GM18858 (cell line): ENCODE results near the gene SIRPA.

ENCODE experiments used
- ATAC-seq: cut with Tn5 transposase; IDR thresholded peaks from one replicate; pipeline ENCODE4 v1.9.1; 2021; ENCODE audit not compliant: unreplicated experiment

Gene SIRPA

DNA sequence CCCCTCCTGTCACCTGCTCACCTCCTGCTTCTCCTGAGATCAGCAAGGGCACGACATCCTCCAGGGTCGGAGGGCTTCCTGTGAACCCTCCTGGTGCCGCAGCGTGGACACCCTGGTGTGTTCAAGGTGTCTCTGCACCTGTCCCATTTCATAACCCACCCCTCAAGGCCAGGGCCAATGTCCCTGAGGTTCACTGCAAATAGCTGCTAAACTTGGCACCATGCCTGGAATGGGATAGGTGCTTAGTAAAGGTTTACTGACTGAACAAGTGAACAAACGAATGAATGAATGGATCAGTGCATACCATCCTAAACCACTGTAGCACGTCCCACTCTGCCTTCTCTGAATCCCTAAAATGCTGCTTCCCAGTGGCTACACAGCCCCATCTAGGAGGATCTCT lies 35.0 kb downstream of the SIRPA start:
- no peak for ATAC-seq

DNA sequence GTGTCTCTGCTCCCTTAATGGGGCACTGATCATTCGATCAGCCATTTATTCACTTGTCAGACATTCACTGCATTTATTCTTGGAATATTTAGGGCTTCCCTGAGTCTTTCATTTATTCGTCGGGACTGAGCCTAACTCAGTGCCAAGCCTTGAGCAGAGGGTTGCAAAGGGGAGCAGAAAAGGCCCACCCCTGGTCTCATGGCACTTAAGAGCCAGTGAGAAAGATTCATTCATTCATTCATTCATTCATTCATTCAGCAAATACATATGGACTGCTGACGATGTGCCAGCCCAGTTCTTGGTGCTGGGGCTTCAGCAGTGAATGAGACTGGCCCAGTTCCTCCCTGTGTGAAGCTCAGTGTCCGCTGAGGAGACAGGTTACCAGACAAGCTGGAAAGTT lies 36.6 kb downstream of the SIRPA start:
- no peak for ATAC-seq

DNA sequence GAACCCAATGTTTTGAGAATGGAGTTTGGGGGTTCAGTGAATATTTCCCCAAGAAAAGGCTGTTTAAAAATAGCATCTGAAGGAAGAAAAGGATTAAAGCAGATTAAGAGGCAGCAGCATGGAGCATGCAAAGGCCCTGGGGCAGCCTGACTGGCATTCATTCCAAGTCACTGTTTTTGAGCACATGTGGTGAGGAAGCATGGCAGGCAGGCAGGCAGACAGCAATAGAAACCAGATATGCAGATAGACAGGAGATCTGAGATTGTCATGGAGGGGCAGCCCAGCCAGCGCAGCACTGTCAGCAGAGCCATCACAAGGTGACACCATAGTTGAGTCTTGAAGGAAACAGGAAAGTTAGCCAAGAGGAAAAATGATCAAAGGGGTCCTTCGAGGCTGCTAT lies 37.8 kb downstream of the SIRPA start:
- ATAC-seq = no peak

DNA sequence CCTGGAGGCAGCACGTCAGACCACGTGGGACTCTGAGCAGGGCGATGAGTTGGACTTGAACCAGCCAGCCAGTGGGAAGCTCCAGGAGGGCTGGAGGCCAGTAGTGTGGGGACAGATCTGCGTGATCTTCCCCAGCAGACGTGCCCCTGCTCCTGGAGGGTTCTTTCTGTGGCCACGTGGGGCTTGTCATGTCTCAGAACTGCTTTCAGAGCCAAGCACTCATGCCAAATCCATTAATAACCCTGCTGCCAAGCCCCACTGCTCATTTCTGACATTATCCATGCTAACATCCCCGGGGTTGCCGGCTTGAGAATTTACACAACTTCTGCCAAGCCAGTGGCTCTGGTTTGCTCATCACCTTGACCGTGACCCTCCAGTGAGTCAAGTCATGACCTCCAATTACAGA lies 38.3 kb downstream of the SIRPA start:
- ATAC-seq = no peak

DNA sequence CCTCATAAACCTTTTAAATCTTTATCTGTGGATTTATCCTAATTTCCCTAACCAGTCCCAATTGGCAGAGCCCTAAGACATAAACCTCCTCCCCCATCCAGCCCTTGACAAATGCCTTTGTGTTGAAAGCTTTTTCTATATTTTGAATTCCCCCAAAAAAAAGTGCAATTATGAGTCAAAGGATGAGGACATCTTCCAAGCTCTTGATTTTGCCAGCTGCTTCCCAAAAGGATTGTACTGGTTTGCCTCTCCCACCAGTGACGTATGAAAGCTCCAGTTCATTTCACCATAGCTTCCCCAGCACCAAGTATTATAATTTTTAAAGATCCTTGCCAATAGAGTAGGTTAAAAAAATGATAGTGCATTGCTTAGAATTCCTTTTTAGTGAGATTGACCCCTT lies 38.9 kb downstream of the SIRPA start:
- ATAC-seq = no peak

DNA sequence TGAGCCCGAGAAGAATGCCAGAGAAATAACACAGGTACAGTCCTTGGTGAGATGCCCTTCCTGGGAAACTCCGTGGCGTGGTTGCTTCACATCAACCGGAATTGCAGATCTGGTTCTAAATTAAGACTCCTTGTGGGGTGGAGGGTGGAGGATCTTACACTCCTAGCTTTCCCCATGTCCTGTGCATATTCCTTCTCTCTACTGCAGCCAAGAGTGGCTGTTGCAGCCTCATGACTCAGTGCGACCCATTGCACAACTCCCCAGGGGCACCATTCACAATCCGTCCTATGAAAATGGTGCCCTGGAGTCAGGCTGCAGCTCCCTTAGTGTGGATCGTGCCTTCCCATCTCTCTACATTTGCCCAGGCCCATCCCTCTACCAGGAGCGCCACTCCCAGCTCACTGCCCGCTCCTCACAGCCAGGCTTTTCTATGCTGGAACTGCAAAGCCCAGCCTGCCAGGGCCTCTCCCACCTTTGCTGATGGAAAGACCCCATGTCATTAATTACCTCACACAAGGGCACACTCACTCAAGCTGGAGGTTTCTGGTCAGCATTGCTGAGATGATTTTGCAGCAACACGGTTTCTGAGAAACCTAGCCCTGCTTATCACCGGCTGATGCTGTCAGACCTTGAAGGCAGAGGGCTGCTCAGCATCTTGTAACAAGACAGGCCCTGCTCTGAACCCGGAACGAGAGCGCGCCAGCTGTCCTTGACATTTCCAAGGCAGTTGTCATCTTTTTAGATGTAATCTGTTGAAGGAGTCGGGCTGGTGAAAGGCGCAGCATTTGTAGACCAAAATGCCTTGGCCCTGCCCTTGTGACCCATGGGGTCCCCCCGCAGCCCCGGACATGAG lies 39.7 kb downstream of the SIRPA start:
- ATAC-seq = no peak

DNA sequence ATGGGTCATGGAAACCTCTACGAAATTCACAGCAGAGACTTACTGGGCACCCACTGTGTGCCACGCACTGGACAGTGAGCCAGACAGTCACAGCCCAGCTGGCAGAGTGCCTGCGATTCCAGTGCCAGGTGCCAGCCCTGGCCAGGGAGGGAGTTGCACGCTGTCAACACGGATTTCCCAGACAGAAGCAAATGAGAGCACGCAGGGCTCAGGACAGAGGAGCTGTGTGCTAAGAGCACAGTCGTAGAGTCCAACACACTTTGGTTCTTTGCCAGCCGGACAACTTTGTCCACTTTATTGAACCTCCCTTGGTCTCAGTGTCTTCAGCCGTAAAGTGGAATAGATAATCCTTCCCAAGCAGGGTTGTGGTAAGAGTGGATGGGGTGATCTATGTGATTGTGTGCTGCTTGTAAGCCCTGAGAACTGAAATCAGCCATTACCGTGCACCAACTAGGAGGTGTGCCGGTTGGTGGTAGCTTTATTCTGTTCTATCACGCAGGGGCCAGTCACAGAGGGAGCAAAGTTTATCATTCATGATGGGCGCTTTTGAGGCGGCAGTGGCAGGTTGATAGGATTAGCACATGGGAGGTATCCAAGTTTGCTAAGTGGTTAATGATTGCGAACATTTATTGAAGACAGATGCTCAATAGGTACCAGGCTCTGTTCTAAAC lies 40.6 kb downstream of the SIRPA start:
- no peak for ATAC-seq

DNA sequence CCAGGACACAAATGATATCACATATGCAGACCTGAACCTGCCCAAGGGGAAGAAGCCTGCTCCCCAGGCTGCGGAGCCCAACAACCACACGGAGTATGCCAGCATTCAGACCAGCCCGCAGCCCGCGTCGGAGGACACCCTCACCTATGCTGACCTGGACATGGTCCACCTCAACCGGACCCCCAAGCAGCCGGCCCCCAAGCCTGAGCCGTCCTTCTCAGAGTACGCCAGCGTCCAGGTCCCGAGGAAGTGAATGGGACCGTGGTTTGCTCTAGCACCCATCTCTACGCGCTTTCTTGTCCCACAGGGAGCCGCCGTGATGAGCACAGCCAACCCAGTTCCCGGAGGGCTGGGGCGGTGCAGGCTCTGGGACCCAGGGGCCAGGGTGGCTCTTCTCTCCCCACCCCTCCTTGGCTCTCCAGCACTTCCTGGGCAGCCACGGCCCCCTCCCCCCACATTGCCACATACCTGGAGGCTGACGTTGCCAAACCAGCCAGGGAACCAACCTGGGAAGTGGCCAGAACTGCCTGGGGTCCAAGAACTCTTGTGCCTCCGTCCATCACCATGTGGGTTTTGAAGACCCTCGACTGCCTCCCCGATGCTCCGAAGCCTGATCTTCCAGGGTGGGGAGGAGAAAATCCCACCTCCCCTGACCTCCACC lies 42.2 kb downstream of the SIRPA start:
- ATAC-seq = no peak

DNA sequence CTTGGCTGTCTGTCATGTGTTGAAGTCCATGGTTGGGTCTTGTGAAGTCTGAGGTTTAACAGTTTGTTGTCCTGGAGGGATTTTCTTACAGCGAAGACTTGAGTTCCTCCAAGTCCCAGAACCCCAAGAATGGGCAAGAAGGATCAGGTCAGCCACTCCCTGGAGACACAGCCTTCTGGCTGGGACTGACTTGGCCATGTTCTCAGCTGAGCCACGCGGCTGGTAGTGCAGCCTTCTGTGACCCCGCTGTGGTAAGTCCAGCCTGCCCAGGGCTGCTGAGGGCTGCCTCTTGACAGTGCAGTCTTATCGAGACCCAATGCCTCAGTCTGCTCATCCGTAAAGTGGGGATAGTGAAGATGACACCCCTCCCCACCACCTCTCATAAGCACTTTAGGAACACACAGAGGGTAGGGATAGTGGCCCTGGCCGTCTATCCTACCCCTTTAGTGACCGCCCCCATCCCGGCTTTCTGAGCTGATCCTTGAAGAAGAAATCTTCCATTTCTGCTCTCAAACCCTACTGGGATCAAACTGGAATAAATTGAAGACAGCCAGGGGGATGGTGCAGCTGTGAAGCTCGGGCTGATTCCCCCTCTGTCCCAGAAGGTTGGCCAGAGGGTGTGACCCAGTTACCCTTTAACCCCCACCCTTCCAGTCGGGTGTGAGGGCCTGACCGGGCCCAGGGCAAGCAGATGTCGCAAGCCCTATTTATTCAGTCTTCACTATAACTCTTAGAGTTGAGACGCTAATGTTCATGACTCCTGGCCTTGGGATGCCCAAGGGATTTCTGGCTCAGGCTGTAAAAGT lies 43.5 kb downstream of the SIRPA start:
- ATAC-seq = no peak

DNA sequence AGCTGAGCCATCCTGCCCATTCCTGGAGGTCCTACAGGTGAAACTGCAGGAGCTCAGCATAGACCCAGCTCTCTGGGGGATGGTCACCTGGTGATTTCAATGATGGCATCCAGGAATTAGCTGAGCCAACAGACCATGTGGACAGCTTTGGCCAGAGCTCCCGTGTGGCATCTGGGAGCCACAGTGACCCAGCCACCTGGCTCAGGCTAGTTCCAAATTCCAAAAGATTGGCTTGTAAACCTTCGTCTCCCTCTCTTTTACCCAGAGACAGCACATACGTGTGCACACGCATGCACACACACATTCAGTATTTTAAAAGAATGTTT lies 44.0 kb downstream of the SIRPA start:
- ATAC-seq = no peak

DNA sequence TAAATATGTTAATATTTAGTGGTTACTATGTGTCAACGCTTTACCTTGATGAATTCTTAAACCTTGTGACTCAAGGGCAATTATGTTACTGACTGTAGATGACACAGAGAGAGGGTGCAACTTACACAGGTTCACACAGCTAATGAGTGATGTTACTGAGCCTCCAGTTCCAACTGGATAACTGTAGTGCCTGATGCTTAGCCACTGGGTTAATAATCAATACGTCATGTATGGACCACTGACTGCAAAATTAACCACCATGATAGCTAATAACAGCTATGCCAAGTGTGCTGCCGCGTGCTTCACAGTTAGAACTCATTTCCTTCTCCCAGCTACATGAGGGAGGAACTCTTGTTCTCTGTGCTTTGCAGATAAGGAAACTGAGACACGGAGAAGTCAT lies 45.4 kb downstream of the SIRPA start:
- ATAC-seq = no peak

DNA sequence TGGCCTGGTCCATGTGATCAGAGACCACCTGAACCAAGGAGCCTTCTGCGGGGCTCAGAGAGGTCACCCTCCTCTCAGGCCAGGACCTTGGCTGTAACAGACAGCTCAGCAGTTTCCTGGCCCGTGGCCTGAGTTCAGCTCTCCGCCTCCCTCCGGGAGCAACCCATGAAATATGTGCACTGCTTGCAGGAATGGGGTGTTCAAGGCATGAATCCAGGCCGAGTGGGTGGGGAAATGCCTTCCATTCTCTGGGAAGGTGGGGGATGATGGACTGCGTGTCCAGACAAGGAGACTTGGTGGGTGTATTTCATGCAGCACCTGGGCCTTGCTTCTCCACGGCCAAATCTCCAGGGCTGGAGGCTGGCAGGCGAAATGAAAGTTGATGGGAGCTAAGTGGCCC lies 46.0 kb downstream of the SIRPA start:
- ATAC-seq = no peak

DNA sequence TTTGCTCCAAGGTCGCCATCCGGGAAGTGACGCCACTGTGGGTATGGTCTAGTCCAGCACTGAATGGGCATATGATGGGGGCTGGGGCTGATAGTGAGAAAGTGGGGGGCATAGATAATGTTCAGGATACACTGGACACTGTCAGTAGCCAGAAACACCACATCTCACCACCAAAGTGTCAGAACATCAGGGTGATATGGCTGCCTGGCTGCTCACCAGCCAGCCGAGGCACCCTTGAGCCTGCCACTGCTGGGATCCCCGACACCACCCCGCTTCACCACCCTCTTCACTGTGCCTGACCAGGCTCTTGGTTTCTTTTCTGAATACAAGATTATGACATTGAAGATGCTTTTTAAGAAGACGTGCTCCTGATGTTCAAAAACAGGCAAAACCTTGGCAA lies 46.9 kb downstream of the SIRPA start:
- no peak for ATAC-seq

DNA sequence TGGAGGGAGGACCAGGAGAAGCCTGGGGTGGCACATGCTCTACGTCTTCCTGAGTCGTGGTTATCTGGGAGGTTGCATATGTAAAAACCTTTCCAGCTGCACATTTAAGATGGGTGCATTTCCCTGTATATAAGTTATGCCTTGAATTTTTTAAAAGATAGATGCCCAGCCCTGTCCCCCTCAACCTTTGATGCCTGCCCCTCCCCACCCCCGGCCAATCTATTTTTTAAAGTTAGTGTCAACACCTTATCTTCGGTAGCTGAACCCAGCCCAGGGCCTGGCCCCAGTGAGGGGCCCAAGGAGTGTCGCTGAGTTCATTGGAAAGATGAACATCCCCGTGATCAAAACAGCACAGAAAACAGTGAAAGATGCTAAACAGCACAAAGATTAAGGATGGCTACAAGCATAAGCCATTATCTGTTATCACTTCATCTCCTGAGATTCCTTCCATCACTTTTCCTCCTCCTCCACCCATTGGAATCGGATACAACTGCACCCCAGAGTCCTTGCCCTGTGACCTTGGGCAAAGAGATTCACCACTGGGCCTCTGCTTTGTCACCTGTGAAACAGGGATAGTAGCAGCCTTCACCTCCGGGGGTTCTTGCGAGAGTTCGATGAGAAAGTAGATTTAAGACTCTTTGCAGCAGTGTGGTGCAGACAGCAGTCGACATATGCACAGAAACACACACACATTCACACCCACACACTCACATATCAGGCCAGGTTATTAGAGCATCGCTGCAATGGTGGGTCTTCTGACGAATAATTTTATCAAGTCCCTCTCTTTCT lies 47.5 kb downstream of the SIRPA start:
- no peak for ATAC-seq

DNA sequence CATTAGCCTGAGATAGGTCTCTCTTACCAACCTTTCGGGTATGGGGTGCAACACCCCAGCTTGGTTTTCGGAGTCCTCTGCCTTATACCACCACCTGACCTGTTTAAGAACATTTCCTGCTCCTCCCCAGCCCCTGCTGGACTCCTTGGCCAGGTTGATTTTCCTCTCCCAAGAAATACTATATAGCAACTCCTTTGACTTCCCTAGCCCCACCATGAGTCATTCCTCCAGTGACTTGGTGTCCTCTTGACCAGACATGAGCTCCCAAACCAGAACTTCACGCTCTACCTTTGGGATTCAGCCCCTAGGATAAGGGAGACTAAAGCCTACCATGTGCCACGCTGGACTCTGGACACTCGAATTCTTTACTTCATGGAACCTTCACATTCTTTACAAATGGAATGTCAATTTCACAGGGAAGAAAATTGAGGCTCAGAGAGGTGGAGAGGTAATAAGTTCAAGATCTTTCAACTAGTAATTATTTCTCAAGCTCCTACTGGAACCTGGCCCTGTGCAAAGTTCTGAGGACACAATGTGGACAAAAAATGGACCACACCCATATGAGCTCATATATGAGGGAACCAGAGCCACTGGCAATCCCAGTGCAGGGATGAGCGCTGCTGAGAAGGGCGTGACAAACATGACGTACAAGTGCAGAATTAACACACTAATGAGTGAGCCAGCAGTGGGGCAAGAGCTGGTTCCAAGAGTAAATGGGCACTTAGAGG lies 48.2 kb downstream of the SIRPA start:
- ATAC-seq = no peak

DNA sequence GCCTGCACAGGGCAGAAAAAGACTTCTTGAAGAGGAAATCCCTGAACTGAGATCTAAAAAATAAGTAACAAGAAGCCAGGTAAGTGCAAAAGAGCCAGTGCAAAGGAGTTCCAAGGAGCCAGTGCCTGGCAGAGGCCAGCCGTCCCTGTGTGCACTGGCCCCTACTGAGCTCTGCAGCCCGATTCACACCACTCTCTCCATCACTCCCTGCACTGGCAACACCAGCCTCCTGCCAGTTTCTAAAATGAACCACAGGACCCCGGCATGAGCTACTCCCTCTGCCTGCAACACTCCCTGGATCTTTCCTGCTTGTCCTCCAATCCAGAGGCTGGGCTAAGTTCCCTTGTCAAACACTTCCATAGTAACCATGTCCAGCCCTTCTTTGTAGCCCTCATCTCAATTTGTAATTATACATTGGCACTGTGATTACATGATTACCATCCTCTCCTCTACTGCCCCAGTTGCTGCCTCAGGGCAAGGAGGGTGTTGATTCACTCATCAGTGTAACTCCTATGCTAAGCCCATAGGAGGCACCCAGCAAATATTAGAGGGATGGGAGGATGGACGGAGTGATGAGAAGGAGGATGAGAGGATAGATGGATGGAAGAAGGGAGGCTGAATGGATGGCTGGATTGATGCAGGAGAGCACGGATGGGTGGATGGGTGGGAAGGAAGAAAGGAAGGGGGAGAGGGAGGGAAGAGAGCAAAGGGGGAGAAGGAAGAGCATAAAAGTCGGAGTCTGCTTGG lies 49.3 kb downstream of the SIRPA start:
- no peak for ATAC-seq

DNA sequence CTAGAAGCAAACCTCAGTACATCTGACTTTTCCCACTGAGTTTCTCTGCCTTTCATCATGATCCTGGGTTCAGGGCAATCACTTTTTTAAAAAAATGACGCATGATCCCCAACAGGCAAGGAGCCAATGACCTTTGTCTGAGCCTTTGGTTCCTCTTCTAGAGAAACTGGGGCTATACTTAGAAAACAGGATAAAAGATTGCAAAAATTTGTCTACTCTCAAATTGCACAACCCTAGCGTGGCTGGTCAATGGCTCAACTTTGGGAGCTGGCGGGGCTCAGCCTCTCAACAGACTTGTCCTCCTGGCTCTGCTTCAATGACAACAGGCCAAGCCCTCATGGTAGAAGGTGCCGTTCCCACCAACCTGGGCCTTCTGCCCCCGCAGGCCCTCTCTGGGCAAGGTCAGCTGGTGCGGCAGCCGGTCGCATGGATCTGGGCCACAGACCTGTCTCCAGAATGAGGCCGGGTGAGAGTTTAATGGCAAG lies 50.0 kb downstream of the SIRPA start:
- no peak for ATAC-seq

DNA sequence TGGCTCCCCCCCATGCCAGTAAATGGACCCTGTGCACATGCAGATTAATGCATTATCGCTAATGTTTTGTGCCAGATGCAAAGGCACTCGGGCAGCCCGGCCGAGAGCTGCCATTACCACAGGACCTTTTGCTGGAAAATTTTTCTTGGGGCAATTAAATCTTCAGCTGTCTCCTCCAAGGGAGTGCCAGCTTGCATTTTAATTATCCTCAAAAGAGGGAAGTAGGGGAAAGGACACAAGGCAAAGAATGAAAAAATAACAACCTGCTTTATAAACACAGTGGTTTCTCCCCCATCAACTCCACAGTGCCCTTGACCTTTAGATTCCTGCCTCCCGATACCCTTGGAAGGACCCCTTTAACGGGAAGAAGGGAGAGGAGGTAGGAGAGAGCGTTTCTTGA lies 50.5 kb downstream of the SIRPA start:
- no peak for ATAC-seq

DNA sequence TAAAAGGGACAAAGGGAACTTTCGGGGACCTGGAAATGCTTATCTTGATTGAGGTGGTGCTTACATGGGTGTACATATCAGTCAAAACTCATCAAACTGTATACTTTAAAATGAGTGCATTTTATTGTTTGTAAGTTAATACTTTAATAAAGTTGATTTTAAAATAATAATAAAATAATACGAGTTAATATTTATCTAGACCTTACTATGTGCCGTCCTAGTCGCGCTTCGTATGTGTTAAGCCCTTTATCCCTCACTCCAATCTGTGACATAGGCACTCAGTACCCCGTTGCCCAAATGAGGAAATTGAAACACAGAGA lies 51.2 kb downstream of the SIRPA start:
- ATAC-seq = no peak
